Right renal pelvis (tissue), 4 donors: ENCODE results near the gene PRPF6. TPM values are rescaled to one million over a fixed set of nuclear protein-coding genes. Genes with fewer than 3 reads are reported as not detected.
"Not testable (repeated sequence)": the region's sequence is repeated elsewhere in the genome, so short reads cannot be mapped to it uniquely, and the experiment has no call there.

ENCODE experiments used
- DNase-seq, 4 donors: peaks; one replicate each; pipeline ENCODE4 v3.0.0-alpha.2; 2013; ENCODE audit warnings: low read depth in 4 of 4, low spot score in 3 of 4, missing footprints in 1 of 4
- polyA plus RNA-seq, 4 donors: library from polyadenylated mRNA; unstranded; fragments of 120-200 nt; gene quantifications; one replicate each; pipeline ENCODE4 v1.2.1, GENCODE V29; 2013; ENCODE audit not compliant: insufficient read length in 4 of 4

Gene PRPF6
- polyA plus RNA-seq, 4 donors: 81.8 to 92.3 (median 84.5) TPM

DNA sequence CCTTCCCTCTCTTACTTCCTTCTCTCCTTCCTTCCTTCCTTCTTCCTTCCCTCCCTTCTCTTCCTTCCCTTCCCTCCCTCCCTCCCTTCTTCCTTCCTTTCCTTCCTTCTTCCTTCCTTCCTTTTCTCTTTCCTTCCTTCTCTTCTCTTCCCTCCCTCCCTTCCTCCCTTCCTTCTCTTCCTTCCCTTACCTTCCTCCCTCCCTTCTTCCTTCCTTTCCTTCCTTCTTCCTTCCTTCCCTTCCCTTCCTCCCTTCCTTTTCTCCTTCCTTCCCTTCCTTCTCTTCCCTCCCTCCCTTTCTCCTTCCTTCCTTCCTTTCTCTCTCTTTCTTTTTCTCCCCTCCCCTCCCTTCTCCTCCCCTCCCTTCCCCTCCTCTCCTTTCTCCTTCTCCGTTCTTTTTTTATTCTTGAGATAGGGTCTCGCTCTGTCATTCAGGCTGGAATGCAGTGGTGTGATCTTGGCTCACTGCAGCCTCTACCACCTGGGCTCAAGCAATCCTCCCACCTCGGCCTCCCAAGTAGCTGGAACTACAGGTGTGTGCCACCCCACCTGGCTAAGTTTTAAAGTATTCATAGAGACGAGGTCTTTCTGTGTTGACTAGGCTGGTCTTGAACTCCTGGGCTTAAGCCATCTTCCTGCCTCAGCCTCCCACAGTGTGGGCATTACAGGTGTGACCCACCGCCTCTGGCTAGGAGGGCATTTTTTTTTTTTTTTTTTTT, 10.1 kb upstream of the PRPF6 start:
- no peak for DNase-seq

DNA sequence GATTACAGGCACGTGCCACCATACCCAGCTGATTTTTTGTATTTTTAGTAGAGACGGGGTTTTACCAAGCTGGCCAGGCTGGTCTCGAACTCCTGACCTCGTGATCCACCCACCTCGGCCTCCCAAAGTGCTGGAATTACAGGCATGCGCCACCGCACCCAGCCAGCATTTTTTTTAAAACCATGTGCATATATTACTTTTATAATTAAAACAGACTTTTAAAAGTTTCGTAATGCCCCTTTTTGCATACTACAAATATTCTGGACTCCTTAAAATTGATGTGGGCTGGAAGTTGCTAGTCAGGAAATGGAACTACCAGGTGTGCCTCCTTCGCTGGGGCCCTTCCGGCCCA, 9.0 kb upstream of the PRPF6 start:
- not testable (repeated sequence) for DNase-seq

DNA sequence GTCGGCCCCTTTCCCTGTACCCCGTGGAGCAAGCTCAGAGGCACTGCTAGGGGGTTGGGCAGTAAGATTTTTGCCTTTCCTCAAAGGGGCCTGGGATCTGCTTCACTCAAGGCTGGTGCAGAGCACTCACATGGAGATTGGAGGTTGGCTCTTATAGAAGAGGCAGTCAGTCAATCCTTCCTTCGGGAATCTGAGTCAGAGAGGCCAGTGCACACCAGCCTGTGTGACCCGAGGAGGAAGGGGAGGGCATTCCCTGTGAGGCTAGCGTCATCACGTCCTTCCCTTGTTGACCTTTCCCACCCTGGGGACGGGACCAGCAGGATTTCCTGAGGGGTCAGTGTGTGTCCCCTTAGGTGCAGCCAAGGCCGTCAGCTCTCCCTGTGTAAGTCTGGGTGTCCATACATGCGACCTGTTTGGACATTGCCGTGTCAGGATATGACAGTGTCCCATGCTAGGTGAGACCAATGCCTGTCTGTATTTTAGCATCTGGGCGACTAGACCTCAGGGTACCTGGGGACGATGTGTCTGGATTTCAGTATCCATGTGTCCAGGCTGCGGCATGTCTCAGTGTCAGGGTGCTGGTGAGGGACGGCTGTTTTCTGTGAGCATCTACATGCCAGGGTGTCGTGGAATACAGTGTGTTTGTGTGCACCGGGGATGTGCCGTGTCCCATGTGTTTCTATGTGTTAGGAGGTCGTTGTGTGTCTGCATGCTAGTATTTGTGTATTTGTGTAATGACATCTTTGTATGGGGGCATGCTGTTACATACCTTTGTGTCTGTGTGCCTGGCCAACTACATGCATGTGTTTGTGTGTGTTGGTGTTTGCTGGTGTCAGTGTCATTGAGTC, 8.4 kb upstream of the PRPF6 start:
- DNase-seq: no peak

DNA sequence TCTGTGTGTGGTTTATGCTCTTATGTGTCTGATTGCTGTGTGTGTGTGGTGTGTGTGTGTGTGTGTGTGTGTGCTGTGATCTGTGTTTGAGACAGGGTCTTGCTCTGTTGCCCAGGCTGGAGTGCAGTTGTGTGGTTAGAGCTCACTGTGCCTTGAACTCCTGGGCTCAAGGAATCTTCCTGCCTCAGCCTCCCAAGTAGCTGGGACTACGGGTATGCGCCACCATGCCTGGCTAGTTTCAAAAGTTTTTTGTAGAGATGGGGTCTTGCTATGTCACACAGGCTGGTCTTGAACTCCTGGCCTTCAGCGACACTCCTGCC, 7.8 kb upstream of the PRPF6 start:
- no peak for DNase-seq

DNA sequence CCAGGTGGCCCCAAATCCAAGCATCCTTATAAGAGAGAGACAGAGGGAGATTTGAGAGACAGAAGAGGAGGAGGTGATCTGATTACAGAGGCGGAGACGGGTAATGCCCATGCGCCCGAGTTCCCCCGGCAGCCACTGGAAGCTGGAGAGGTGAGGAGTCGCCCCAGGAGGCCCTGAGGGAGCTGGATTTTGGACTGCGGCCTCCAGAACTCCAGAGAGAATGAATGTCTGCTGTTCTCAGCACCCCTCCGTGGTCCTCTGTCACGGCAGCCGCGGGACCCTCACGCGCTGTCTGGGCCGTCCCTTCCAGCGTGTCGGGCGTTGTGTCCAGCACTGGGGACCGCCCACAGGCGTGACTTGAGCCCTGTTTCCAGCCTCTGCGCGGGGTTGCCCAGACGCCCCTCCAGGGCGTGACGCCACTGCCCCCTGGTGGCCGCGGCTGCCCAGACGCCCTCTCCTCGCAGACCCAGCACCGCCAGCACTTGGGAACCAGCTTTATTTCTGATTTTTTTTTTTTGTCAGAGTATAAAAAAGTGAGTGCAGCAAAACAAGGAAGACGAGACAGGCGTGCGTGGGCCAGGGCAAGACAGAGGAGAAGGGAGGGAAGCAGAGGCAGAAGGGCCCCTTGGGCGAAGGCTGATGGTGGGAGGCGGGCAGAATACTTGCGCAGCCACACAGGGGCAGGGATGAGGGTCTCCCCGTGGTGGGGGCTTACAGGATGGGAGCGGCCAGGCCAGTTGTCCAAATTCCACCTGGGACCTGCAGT, 7.1 kb upstream of the PRPF6 start:
- DNase-seq: peak in 3 of 4 donors; percentile 74 to 86 (median 78)

DNA sequence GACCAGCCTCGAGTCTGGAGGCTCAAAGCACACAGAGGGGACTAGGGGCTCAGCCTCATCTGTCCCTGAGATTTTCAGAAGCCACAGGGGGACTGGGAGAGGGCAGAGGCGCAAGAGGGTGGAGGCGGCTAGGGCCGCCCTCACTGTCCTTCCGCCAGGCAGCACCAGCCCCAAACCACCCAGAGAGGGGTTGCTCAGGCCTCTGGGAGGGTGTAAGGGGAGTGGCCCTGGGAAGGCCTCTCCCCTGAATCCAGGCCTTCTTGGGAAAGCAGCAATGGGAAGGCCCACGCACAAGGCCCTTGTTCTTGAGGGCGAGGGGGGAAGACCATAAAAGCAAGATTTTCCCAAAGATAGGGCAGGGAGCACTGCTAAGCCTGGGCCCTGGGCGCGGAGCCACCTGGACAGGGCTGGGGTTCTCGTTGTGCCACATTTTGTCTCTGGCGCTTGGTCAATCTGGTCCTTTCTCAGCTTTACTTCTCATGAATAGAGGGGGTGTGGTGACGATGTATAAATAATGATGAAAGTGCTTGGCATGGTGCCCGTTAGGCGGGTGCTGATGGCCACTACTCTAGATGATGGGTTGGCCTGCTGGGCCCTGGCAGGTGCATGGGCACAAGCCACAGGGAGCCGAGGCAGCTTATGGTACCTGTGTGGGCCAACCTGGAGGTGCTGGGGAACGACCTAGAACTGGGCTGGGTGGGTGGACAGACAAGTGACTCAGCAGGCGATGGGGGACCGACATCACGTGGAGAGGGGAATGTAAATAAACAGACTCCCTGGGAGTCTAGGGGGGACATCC, 6.3 kb upstream of the PRPF6 start:
- DNase-seq: no peak

DNA sequence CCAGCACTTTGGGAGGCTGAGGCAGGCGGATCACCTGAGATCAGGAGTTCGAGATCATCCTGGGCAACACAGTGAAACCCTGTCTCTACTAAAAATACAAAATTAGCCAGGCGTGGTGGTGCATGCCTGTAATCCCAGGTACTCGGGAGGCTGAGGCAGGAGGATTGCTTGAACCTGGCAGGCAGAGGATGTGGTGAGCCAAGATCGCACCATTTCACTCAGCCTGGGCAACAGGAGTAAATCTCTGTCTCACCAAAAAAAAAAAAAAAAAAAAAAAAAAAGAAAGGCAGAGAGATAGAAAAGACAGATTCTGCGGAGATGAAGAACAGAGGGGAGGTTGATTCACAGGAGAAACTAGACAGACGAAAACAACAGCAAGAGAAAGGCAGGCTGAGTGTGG, 4.4 kb upstream of the PRPF6 start:
- DNase-seq: not testable (repeated sequence)

DNA sequence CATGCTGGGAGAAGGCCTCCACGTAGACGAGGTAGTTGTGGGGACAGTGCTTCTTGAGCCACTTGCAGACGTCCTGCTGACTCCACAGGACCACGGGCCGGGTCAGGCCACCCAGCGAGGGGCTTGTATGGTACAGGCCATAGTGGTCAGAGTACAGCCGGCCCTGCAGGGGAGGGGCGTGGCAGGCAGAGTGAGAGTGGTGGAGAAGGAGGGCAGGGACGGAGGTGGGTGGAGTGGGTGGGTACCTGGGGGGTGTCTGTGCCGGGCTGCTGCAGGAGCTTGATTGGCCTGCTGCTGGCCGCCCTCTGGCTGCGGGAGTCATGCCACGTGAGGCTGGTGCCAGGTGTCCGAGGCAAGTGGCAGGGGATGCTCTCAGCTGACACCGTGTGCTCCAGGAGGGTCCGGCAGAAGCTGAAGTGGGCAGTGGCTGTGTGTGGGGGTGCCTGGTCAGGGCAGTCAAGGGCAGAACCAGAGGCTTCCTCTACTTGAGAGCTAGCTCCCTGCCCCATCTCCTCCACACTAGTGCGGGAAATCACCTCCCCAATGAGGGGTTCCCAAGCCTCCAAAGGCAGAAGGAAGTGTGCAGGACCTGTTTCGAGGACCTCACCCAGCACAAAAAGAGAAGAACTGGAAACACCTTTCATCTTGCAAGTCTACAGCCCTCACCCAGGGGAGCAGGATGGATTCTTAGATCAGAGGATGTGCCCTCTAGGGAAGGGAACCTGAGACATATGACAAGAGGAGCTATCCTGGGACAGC, 3.8 kb upstream of the PRPF6 start:
- DNase-seq: no peak

DNA sequence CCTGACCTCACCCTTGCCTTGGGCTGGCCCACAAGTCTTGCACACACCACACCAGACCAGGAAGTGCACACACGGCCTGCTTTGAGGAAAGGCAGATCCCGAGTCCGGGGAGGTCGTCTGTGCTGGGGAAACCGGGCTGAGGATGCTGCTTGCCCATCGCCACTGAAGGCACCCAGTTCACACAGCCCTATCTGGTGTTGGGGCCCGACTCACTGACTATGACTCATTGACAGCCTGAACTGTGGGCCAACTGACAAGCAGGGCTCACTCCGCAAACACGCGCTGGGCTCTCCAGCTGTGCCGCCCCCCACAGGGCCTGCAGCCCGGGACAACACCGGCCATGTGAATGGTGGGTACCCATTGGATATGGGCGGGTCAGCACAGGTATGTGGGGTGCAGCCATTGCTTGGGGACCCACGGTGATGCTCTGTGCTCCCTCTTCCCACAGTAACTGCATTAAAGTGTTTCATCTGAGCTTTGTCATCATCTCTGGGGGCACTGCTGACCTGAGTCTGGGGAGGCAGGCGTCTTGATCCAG, 3.1 kb upstream of the PRPF6 start:
- no peak for DNase-seq

DNA sequence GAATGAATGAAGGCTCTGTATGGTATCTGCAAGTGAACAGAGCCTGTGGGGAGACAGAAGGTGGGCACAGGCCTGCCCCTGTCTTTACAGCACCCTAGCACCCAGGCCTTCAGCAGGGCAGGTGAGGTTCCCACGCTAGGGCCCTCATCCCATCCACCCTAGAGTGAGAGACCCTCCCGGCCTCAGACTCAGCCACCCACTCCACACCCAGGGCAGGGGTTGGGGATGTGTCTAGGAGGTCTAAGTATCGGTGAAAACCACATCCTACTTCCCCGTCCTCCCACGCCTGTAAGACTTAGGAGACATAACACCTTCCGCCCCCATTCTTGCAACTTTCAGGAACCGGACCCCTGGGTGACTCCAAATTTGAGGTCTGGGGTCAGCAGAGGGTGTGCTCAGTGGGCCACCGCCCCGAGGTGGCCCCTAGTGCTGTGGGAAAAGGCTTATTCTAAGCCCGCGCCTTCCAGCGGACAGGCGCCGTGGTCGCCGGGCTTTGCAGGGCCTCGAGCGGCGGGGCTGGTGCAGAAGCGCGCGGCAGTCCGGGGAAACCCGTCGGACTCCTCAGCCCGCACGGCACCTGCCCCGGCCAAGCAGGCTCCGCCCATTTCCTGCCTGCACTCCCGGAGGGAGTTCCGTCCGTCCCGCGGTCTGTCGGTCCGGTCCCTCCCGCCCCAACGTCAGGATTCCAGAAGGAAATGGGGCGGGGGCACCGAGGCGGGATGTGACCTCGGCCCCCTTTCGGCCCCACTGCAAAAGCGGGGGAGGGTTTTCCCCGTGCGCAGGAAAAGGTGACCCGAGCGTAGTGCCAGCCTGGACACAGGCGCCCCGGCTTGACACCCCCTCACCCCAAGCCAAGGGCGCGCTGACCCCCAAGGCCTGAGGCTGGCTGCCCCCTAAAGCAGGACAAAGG, 2.4 kb upstream of the PRPF6 start:
- no peak for DNase-seq

DNA sequence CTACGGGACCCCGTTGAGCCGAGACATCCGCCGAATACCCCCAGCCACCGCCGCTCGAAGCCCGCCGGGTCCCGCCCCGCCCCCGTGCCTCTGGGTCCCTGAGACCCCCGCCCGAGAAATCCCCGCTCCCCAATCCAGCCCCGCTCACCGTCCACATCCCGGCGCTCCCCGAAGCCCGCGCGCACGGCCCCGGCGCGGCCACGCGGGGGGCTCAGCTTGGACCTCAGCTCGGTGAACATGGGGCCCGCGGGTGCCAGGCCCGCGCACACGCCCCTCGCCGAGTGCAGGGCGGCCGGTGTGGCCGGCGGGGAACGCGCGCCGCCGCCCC, 1.7 kb upstream of the PRPF6 start:
- DNase-seq: no peak

DNA sequence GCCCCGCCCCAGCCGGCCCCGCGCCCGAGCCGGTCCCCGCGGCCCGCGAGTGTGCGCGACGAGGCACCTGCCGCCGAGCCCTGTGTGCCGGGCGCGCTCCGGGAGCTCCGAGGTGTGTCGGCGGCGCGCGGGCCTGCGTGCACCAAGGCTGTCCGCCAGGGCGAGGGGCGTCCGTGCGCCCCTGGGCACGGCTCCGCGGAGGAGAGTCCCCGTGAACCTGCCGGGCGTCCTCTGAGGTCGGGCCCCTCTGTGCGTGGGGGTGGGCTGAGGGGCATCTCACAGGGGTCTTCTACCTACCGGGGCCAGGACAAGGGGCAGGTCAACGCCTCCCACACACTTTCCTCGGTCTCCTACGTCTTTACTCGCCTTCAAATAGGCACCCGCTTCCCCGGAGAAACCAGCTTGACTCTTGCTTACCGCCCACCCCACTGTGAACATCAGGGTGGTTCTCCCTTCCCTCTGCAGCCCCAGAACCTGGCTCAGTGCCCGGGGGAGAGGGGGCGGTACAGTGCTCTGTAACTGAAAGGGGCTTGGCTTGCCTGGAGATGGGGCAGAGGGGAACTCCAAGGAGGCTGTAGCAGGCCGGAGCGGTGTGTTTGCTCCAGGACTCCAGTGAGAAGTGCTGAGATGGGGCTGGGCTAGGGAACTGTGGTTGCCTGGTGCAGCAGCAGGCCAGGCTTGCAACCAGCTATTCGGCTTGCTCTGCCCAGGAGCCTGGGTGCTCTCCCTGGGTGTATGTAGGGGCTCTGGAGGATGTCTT, 1.2 kb upstream of the PRPF6 start, which contains the start of gene SAMD10:
Gene SAMD10, minus strand, starts transcription at position 86 of the 760 bp plus-strand sequence. CDS start 175 bp downstream, outside the sequence.
- DNase-seq: no peak

DNA sequence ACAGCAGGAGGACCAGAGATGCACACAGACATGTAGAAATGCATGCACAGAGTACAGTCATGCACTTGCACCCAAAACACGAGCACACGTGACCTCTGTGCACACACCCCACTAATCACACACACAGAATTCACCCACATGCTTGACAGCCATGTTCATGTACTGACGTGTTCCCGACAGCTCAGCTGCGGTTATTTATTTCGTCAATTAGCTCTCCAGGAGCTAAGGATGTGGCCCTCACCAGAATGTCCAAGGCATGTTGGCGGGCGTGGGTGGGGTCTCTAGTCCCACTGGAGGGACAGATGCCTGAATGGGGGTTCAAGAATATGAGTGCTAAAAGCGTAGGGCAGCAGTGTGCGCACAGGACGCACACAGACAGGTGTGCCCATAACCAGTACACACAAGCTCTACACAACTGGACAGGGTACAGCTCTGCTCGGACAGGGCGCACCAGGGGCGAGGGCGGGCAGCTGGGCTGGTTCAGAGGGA, 571 bp upstream of the PRPF6 start:
- no peak for DNase-seq

DNA sequence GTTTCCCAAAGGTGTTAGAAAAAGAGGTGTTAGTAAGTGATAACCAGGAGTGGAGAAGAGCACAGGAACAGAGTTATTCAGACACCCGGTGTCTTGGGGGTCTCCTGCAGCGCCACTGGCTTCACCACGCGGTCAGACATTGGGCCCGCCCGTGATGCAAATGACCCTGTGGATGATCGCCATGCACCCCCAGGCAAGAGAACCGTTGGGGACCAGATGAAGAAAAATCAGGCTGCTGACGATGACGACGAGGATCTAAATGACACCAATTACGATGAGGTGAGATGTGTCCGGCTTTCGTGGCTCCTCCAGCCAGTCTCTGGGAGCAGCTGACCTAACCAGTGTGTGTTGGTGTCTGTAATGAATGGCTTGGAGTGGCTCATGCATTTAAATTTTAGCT, 2.0 kb downstream of the PRPF6 start:
- no peak for DNase-seq

DNA sequence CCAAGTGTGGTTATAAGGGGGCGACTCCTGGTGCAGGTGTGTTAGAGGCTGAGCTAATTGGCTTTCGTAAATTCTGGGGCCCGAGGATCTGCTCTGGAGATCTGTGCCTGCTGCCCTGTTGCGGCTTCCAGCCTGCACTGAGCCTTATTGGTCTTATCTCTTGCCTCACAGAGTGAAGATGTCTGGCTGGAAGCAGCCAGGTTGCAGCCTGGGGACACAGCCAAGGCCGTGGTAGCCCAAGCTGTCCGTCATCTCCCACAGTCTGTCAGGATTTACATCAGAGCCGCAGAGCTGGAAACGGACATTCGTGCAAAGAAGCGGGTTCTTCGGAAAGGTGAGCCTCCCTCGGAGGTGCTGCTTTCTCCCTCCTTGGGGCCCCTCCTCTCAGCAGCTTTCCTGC, 20.0 kb downstream of the PRPF6 start:
- no peak for DNase-seq

DNA sequence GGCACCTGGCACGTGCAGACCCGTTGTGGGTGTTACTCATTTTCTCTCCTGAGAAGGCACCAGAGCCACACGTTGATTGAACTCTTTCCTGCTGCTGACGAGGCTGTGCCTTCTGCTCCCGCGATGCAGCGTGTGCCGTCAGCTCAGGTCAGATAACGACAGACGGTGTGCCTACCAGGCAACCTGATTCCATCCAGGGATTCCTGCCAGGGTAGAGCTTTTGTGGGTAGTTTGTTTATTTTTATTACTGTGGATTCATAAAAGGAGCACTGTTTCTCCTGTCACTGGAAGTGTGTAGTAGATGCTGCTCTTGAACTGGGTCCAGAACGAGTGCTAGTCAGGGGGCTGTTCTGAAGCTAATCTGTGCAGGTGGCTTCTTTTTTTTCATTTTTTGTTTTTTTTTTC, 20.7 kb downstream of the PRPF6 start:
- no peak for DNase-seq

DNA sequence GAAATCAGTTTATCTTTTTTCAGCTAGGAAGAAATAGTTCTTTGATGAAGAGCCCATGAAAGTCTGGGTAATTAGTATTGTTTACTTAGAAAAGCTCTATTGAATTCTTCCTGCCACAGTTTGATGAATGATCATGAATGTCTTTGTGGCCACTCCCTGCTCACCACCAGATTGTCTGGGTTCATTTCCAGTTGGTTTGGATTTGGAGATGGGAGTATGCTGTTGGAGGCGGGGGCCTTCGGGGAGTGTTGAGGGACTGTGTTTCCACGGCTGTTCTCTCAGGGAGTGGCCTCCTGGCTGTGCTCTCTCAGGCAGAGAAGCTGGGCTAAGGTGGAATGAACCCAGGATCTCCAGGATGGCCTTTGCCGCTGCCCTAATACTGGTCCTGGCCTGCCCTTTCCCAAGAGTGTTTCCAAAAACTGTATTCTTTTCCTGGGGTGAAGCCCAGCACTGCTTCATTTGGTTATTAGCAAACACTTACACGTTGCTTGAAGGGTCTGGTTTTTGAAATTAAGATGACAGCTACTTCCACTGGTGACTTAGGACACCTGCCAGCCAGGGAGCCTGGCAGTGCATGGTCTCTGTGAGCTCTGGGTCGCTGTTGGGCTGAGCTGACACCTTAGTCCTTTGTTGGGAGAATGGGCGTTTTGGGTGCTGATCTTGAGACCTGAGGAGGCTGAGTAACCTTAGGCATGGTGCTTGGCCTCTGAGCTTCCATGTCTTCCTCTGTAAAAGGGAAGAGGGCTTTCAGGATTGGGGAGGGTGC, 23.2 kb downstream of the PRPF6 start:
- DNase-seq: no peak
